Neural progenitor cell (in vitro differentiated cells): ENCODE data around the gene SRRM5.

Source experiments
- CTCF ChIP-seq: fragments of 200-600 bp; sonication (generic); IDR thresholded peaks from 2 replicates; pipeline ENCODE4 v1.5.1; 2017; ENCODE audit warnings: antibody characterized with exemption, mild to moderate bottlenecking
- EZH2 ChIP-seq: fragments of 200-600 bp; sonication (generic); IDR thresholded peaks from 2 replicates; pipeline ENCODE4 v1.6.1; 2017; ENCODE audit warnings: antibody characterized with exemption, mild to moderate bottlenecking, moderate library complexity
- EZH2phosphoT487 ChIP-seq: fragments of 200-600 bp; sonication (generic); IDR thresholded peaks from 2 replicates; pipeline ENCODE4 v1.6.1; 2017; ENCODE audit warnings: antibody characterized with exemption

DNA sequence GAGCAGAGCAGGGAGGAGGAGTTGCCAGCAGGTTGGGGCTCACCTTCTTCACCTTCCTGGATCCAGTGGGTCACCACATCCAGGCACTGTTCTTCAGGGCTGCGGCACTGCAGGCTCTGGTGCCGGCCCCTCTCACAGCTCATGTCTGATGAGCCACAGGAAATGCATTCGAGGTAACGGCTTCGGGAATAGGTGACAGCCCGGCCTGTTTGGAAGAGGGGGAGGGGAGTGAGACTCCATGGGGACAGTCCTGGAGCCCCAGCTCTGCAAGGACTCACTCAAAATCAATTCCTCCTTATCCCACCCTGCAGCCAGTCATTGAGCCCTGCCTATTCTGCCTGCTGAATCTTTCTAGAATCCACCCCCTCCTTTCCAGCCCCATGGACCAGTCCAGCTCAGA, 44.5 kb downstream of the SRRM5 start:
- TF ChIP-seq EZH2 (no peak), CTCF (no peak), EZH2phosphoT487 (no peak)
